Effector memory CD8-positive, alpha-beta T cell (primary cell): ENCODE data around the gene FH.

Experiments
- ATAC-seq: fragments of 150-1000 bp; cut with Tn5 transposase; replicated peaks from 2 replicates; pipeline ENCODE4 v1.10.0; 2021; ENCODE audit warnings: mild to moderate bottlenecking, moderate library complexity
- DNase-seq, 3 experiments: peaks; one replicate each; pipeline ENCODE4 v3.0.0; 2021
- H3K27ac Mint-ChIP-seq, 2 donors: one replicate each; pipeline ENCODE4 v1.8.0; 2022; ENCODE audit warnings: mild to moderate bottlenecking in 2 of 2, mixed read lengths in 2 of 2, moderate library complexity in 2 of 2
- H3K27me3 Mint-ChIP-seq, 2 donors: one replicate each; pipeline ENCODE4 v1.8.0; 2022; ENCODE audit warnings: mixed read lengths in 2 of 2
- H3K36me3 Mint-ChIP-seq: one replicate; pipeline ENCODE4 v1.8.0; 2022; ENCODE audit warnings: mild to moderate bottlenecking, moderate library complexity, mixed read lengths; ENCODE audit not compliant: insufficient read depth
- H3K4me1 Mint-ChIP-seq, 2 donors: one replicate each; pipeline ENCODE4 v1.8.0; 2022; ENCODE audit warnings: low read depth in 2 of 2, mixed read lengths in 2 of 2
- H3K4me3 Mint-ChIP-seq, 2 donors: one replicate each; pipeline ENCODE4 v1.8.0; 2022; ENCODE audit warnings: mild to moderate bottlenecking in 2 of 2, mixed read lengths in 2 of 2, moderate library complexity in 2 of 2
- H3K9me3 Mint-ChIP-seq, 2 donors: one replicate each; pipeline ENCODE4 v1.8.0; 2022; ENCODE audit warnings: mixed read lengths in 2 of 2

The FH gene

DNA sequence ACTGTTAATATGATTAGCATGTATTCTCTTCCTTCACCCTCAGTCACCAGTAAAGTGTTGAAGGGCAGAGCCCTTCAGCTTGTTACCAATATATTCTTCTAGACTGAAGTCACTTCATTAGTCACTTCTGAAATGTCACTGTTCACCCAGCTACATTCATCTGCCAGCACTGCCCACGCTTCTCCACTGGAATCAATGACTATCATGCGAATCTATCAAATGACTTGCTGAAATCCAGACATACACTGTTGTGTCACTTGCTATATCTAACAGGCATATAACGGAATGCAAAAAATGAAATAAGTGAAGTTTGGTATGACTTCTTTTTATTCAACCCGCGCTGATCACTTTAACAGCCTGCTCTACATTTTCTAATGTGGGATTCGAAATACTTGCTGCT lies 16.1 kb downstream of the FH start:
- Mint-ChIP-seq H3K27me3 (no peaks in the 10 kb centered on the region), H3K36me3 (peaks cover 51% of the 10 kb centered on the region), H3K4me3 (no peak overlapping the region), H3K27ac (peak overlapping the region in 1 of 2 donors; percentile 7), H3K9me3 (no peaks in the 10 kb centered on the region), H3K4me1 (peaks cover 0 to 8% of the 10 kb centered on the region in 2 donors)
- ATAC-seq (no peak), DNase-seq (no peak)

GRCh38 chr1:241499910-241500309 lies 19.6 kb downstream of the FH start:
- Mint-ChIP-seq H3K27ac (no peak overlapping the region), H3K27me3 (no peaks in the 10 kb centered on the region), H3K4me1 (peaks cover 0 to 8% of the 10 kb centered on the region in 2 donors), H3K4me3 (no peak overlapping the region), H3K36me3 (peaks cover 56% of the 10 kb centered on the region), H3K9me3 (no peaks in the 10 kb centered on the region)
- no peak for ATAC-seq
- DNase-seq, result no peak

GRCh38 chr1:241495741-241496140 lies 23.8 kb downstream of the FH start:
- Mint-ChIP-seq H3K9me3 (no peaks in the 10 kb centered on the region), H3K4me3 (no peak overlapping the region), H3K27ac (no peak overlapping the region), H3K27me3 (no peaks in the 10 kb centered on the region), H3K36me3 (peaks cover 36% of the 10 kb centered on the region), H3K4me1 (peaks cover 0 to 9% of the 10 kb centered on the region in 2 donors)
- no peak for DNase-seq
- no peak for ATAC-seq

- Mint-ChIP-seq H3K4me3 (no peak overlapping the region), H3K4me1 (peaks cover 0 to 6% of the 10 kb centered on the region in 2 donors), H3K27me3 (peaks cover 2 to 7% of the 10 kb centered on the region in 2 donors), H3K9me3 (no peaks in the 10 kb centered on the region), H3K27ac (no peak overlapping the region), H3K36me3 (peaks cover 6% of the 10 kb centered on the region)
- no peak for DNase-seq
- no peak for ATAC-seq
Observed at GRCh38 chr1:241488739-241489138, 30.8 kb downstream of the FH start.

GRCh38 chr1:241485554-241485992 lies 34.0 kb downstream of the FH start:
- Mint-ChIP-seq H3K27ac (no peak overlapping the region), H3K27me3 (peaks cover 12 to 15% of the 10 kb centered on the region in 2 donors), H3K9me3 (no peaks in the 10 kb centered on the region), H3K4me1 (no peaks in the 10 kb centered on the region), H3K36me3 (peaks cover 2% of the 10 kb centered on the region), H3K4me3 (no peak overlapping the region)
- DNase-seq, result no peak
- no peak for ATAC-seq

DNA sequence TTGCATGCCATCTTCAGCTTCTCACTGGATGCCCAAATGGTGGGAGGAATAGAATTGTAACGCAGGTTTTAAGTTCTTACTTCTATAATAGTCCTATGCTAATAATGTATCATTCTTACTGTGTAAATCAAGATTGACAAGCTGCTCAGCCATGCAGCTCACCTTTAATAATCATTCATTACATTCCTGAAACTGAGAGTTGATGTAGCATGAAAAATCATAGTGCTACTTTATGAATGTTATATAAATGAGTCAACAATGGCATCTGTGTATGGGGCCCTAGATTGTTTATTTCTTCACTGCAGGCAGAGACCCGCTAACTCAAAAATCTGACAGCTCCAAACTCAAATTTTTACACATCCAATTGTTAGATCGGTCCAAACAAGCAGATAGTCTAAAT lies 34.4 kb downstream of the FH start:
- ATAC-seq (no peak), DNase-seq (no peak)
- Mint-ChIP-seq H3K9me3 (no peaks in the 10 kb centered on the region), H3K4me3 (no peak overlapping the region), H3K4me1 (no peaks in the 10 kb centered on the region), H3K36me3 (peaks cover 1% of the 10 kb centered on the region), H3K27ac (no peak overlapping the region), H3K27me3 (peaks cover 12 to 15% of the 10 kb centered on the region in 2 donors)

DNA sequence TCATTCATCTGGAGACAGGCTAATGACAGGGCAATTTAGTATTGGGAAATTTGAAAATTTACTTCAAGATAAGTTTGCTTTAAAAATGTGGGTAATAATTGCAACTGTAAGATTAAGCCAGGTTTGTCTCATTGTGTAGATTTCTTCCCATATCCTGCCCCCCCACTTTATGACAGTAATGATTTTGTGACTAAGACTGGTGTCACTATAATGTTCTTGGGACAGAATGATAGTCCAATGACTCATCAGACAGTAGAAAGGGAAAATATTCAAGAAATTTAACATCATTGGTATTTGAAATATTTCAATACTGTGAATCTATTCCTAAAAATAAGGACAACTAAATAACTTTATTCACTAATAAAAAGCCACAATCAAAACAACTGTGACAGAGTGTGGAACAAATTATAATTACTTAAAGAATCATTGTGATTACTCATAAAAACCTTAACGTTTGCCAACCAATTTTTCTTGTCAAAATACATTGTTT lies 36.7 kb downstream of the FH start:
- no peak overlapping the region for H3K4me3 Mint-ChIP-seq
- DNase-seq (no peak), ATAC-seq (no peak)
- no peaks in the 10 kb centered on the region for H3K36me3 Mint-ChIP-seq
- H3K4me1 Mint-ChIP-seq, result no peaks in the 10 kb centered on the region
- H3K27ac Mint-ChIP-seq, result no peak overlapping the region
- no peaks in the 10 kb centered on the region for H3K9me3 Mint-ChIP-seq
- peaks cover 12 to 15% of the 10 kb centered on the region in 2 donors for H3K27me3 Mint-ChIP-seq

- H3K27me3 Mint-ChIP-seq, result peaks cover 5 to 15% of the 10 kb centered on the region in 2 donors
Observed at GRCh38 chr1:241479294-241479693, 40.3 kb downstream of the FH start.

GRCh38 chr1:241475671-241476070 lies 43.9 kb downstream of the FH start:
- H3K4me3 Mint-ChIP-seq, result no peak overlapping the region

More at GRCh38 chr1:241479294-241479693, 40.3 kb downstream of the FH start:
- H3K27ac Mint-ChIP-seq, result no peak overlapping the region
- H3K9me3 Mint-ChIP-seq, result no peaks in the 10 kb centered on the region
- no peaks in the 10 kb centered on the region for H3K36me3 Mint-ChIP-seq
- no peaks in the 10 kb centered on the region for H3K4me1 Mint-ChIP-seq
- DNase-seq (no peak), ATAC-seq (no peak)
- H3K4me3 Mint-ChIP-seq, result no peak overlapping the region

GRCh38 chr1:241473026-241473425 lies 46.5 kb downstream of the FH start:
- peaks cover 8 to 9% of the 10 kb centered on the region in 2 donors for H3K27me3 Mint-ChIP-seq
- ATAC-seq, result no peak
- no peak overlapping the region for H3K27ac Mint-ChIP-seq
- no peak for DNase-seq
- H3K4me1 Mint-ChIP-seq, result no peaks in the 10 kb centered on the region
- no peak overlapping the region for H3K4me3 Mint-ChIP-seq
- H3K36me3 Mint-ChIP-seq, result no peaks in the 10 kb centered on the region
- no peaks in the 10 kb centered on the region for H3K9me3 Mint-ChIP-seq

More at GRCh38 chr1:241475671-241476070, 43.9 kb downstream of the FH start:
- no peak overlapping the region for H3K27ac Mint-ChIP-seq
- no peak for ATAC-seq
- H3K36me3 Mint-ChIP-seq, result no peaks in the 10 kb centered on the region
- no peaks in the 10 kb centered on the region for H3K9me3 Mint-ChIP-seq
- DNase-seq, result no peak
- peaks cover 7 to 8% of the 10 kb centered on the region in 2 donors for H3K27me3 Mint-ChIP-seq
- H3K4me1 Mint-ChIP-seq, result no peaks in the 10 kb centered on the region

DNA sequence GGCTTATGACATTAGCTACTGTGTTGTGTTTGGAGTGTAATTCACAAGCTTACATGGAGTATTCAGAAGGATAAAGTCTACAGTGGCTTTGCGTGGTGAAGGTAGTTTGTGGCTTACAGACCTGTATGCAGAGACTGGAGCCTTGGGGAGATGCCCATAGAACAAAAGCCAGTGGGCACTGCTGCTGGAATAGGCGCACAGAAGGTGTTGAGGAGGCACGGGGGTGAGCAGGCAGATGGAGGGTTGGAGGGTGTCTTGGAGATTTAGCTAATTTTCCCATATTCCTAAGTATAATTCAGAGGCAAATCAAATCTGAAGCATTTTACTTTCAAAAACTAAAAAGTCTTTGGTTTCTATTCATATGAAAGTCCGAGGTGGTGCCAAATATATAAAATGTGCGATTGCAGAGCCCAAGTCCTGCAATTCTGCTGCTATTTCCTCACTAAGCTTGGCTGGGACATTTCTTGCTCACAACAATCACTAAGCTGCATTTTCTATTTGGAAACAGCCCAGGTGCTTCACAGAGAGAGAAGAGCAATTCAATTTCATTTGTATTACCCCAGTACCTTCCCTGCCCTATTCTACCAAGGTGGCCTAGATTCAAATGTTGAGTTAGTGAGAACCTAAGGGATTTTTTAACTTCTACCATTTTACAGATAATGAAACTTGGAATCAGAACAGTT lies 48.5 kb downstream of the FH start:
- no peak overlapping the region for H3K4me3 Mint-ChIP-seq
- H3K27me3 Mint-ChIP-seq, result peaks cover 19 to 20% of the 10 kb centered on the region in 2 donors
- H3K9me3 Mint-ChIP-seq, result no peaks in the 10 kb centered on the region
- ATAC-seq (no peak), DNase-seq (no peak)
- no peaks in the 10 kb centered on the region for H3K36me3 Mint-ChIP-seq
- no peaks in the 10 kb centered on the region for H3K4me1 Mint-ChIP-seq
- H3K27ac Mint-ChIP-seq, result no peak overlapping the region

DNA sequence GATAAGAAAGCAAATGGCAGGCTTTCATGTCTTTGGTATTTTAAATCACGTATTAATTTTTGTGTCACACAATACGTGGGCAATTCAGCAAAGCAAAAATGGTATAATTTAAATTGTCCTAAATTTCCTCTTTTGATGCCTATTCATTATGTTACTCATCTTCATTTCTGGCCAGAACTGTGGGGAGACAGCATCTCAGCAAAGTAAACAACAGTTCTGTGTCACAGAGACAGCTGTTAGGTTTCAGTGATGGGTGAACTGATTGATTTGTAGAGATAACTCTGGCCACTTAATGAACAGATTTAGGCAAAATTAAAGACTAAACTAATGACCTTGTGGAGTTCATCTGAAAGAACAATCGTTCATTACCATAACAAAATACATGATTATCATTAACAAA lies 49.2 kb downstream of the FH start:
- Mint-ChIP-seq H3K27ac (no peak overlapping the region), H3K27me3 (peaks cover 19 to 21% of the 10 kb centered on the region in 2 donors), H3K9me3 (no peaks in the 10 kb centered on the region), H3K4me3 (no peak overlapping the region), H3K4me1 (no peaks in the 10 kb centered on the region), H3K36me3 (no peaks in the 10 kb centered on the region)
- DNase-seq (no peak), ATAC-seq (no peak)

DNA sequence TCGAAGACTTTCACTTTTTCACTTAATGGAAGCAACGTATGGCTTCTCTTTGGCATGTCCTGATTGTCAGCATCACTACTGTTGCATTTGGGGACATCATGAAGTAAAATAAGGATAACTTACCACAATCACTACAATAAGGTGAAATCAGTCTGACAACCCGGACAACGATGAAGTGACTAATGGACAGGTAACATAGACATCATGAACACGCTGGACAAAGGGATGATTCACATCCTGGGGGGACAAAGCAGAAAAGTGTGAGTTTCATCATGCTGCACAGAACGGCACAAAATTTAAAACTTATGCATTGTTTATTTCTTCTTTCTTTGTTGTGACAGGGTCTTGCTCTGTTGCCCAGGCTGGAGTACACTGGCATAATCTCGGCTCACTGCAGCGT lies 53.9 kb downstream of the FH start:
- DNase-seq (no peak), ATAC-seq (no peak)
- no peak overlapping the region for H3K27ac Mint-ChIP-seq
- no peaks in the 10 kb centered on the region for H3K9me3 Mint-ChIP-seq
- no peak overlapping the region for H3K4me3 Mint-ChIP-seq
- H3K27me3 Mint-ChIP-seq, result peaks cover 18 to 20% of the 10 kb centered on the region in 2 donors
- H3K4me1 Mint-ChIP-seq, result no peaks in the 10 kb centered on the region
- no peaks in the 10 kb centered on the region for H3K36me3 Mint-ChIP-seq

DNA sequence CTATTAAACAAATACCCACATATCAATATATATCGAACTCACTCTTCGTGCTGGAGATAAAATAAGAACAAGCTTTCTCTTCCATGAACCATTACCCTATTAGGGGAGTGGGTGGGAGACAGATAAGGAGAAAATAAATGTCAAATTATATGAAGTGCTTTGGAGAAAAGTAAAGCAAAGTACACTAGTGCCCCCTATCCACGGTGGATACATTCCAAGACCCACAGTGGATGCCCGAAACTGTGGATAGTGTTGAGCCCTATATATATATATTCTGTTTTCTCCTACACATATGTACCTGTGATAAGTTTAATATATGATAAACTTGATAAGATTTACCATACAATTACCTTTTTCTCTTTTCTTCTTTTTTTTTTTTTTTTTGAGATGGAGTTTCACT lies 54.6 kb downstream of the FH start:
- Mint-ChIP-seq H3K27ac (no peak overlapping the region), H3K27me3 (peaks cover 21 to 25% of the 10 kb centered on the region in 2 donors), H3K4me3 (no peak overlapping the region), H3K9me3 (no peaks in the 10 kb centered on the region), H3K4me1 (no peaks in the 10 kb centered on the region), H3K36me3 (no peaks in the 10 kb centered on the region)
- ATAC-seq (no peak), DNase-seq (no peak)
